GM12872 (cell line): ENCODE measurements around the gene CP.

ENCODE experiments used
- TF ChIP-seq, protein P1 (sequence below): IDR thresholded peaks from 3 replicates; pipeline ENCODE4 v1.5.1; 2011; ENCODE audit warnings: low read depth, mild to moderate bottlenecking, low read length, moderate library complexity; ENCODE audit not compliant: insufficient read depth

Gene CP

DNA sequence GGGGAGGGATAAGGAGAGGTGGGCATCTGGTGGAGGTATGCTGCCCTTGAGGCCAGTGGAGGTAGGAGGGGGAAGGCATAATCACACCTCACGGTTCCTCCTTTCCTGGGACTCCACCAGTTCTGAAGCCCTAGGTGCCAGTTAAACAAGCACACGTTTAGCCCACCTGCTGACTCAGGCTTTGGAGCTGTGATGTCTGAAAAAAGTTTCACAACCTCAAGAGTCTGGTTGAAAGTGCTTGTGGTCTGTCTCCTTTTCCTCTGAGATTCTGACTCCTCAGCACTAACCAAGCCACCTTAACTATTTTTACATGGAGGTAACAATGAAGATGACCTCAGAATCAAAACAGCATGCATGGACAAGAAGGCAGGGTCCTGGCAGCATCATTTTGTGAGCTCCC lies 69.2 kb downstream of the CP start:
- TF ChIP-seq, protein P1, sequence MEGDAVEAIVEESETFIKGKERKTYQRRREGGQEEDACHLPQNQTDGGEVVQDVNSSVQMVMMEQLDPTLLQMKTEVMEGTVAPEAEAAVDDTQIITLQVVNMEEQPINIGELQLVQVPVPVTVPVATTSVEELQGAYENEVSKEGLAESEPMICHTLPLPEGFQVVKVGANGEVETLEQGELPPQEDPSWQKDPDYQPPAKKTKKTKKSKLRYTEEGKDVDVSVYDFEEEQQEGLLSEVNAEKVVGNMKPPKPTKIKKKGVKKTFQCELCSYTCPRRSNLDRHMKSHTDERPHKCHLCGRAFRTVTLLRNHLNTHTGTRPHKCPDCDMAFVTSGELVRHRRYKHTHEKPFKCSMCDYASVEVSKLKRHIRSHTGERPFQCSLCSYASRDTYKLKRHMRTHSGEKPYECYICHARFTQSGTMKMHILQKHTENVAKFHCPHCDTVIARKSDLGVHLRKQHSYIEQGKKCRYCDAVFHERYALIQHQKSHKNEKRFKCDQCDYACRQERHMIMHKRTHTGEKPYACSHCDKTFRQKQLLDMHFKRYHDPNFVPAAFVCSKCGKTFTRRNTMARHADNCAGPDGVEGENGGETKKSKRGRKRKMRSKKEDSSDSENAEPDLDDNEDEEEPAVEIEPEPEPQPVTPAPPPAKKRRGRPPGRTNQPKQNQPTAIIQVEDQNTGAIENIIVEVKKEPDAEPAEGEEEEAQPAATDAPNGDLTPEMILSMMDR = no peak

DNA sequence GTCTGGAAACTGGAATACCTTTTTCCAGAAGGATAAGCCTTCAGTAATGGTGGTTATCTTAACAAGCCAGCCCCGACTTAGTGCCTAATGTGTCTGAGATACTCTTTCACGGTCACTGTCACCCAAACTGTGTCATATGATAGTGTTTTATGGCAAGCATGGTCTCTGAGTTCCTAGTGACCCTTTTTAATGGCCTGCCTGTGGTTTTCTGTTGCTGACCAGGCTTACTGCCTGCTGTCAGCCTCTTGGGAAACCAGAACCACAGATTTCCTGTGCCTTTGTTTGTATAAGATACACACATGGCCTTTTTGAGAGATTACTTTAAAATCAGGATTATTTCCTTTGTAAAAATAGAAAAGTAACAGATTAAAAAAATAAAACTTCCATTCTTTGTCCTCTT lies 69.8 kb downstream of the CP start:
- TF ChIP-seq, protein P1 = no peak

- TF ChIP-seq, protein P1 = no peak
Measured at GRCh38 chr3:149150436-149150835, 71.2 kb downstream of the CP start.

GRCh38 chr3:149145974-149146373 lies 75.7 kb downstream of the CP start:
- TF ChIP-seq, protein P1 = no peak

- TF ChIP-seq, protein P1 = no peak
Measured at GRCh38 chr3:149145356-149145755, 76.3 kb downstream of the CP start.

- TF ChIP-seq, protein P1 = no peak
Measured at GRCh38 chr3:149142682-149143081, 78.9 kb downstream of the CP start.

DNA sequence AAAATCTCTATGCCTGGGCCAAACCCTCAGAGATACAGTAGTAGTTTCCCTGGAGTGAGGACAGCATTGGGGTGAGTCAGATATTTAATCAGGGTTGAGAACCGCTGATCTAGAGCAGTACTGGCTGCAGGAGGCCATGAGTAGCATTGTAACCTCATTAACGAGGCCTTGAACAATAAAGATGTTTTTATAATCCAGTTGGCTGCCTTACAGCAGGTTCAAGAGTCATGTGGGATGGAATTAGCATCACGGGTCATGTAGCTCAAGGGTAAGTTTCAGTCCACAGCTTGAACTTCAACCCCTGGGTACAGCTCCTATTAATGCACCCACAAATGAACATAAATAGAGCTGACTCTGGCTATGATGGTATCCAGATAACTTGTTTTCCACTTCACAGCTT lies 87.1 kb downstream of the CP start:
- TF ChIP-seq, protein P1 = no peak

GRCh38 chr3:149131589-149131988 lies 90.0 kb downstream of the CP start:
- TF ChIP-seq, protein P1 = no peak
